HTR-8/SVneo (cell line): ENCODE results near the gene ATF7.
"Not testable (repeated sequence)": the region's sequence is repeated elsewhere in the genome, so short reads cannot be mapped to it uniquely, and the experiment has no call there.

Experiments used
- DNase-seq: peaks from one replicate; pipeline ENCODE4 v3.0.0; 2011; ENCODE audit warnings: low spot score, mixed read lengths; ENCODE audit not compliant: insufficient read length
- FAIRE-seq: peaks from 2 replicates; lab custom pipeline; 2011; peaks lifted over from hg19 to GRCh38; lab: Jason Lieb, UNC

Gene ATF7

GRCh38 chr12:53600490-53601295 lies 25.5 kb downstream of the ATF7 start:
- FAIRE-seq (no peak), DNase-seq (no peak)

GRCh38 chr12:53599579-53599978 lies 26.6 kb downstream of the ATF7 start:
- no peak for FAIRE-seq
- DNase-seq, result no peak

GRCh38 chr12:53598971-53599370 lies 27.2 kb downstream of the ATF7 start:
- DNase-seq, FAIRE-seq: not testable (repeated sequence)

GRCh38 chr12:53596920-53597363 lies 29.2 kb downstream of the ATF7 start:
- FAIRE-seq, result no peak

GRCh38 chr12:53594897-53595615 lies 31.1 kb downstream of the ATF7 start:
- DNase-seq (no peak), FAIRE-seq (no peak)

More at GRCh38 chr12:53596920-53597363, 29.2 kb downstream of the ATF7 start:
- DNase-seq, result no peak

- DNase-seq (no peak), FAIRE-seq (no peak)
Measured at GRCh38 chr12:53593707-53594106, 32.5 kb downstream of the ATF7 start.

GRCh38 chr12:53593031-53593430 lies 33.2 kb downstream of the ATF7 start:
- FAIRE-seq (no peak), DNase-seq (no peak)

- no peak for DNase-seq
- FAIRE-seq, result no peak
Measured at GRCh38 chr12:53592426-53592825, 33.8 kb downstream of the ATF7 start.

- no peak for DNase-seq
- no peak for FAIRE-seq
Measured at GRCh38 chr12:53591301-53592206, 34.6 kb downstream of the ATF7 start.

- no peak for DNase-seq
- FAIRE-seq, result no peak
Measured at GRCh38 chr12:53590652-53591051, 35.5 kb downstream of the ATF7 start.

GRCh38 chr12:53589915-53590314 lies 36.3 kb downstream of the ATF7 start:
- DNase-seq, result no peak
- no peak for FAIRE-seq

GRCh38 chr12:53589423-53589822 lies 36.8 kb downstream of the ATF7 start:
- DNase-seq, result no peak
- FAIRE-seq, result no peak

GRCh38 chr12:53588123-53588522 lies 38.1 kb downstream of the ATF7 start:
- DNase-seq, result no peak
- no peak for FAIRE-seq

GRCh38 chr12:53586745-53587144 lies 39.4 kb downstream of the ATF7 start:
- DNase-seq (no peak), FAIRE-seq (no peak)

GRCh38 chr12:53585448-53586125 lies 40.6 kb downstream of the ATF7 start:
- no peak for DNase-seq
- no peak for FAIRE-seq

- DNase-seq (no peak), FAIRE-seq (no peak)
Measured at GRCh38 chr12:53579545-53579955, 46.6 kb downstream of the ATF7 start.

GRCh38 chr12:53578783-53579182 lies 47.4 kb downstream of the ATF7 start:
- no peak for DNase-seq
- FAIRE-seq, result no peak

GRCh38 chr12:53577941-53578352 lies 48.2 kb downstream of the ATF7 start:
- no peak for FAIRE-seq

GRCh38 chr12:53575502-53576249 lies 50.5 kb downstream of the ATF7 start:
- FAIRE-seq (no peak), DNase-seq (peak; percentile 41)

More at GRCh38 chr12:53577941-53578352, 48.2 kb downstream of the ATF7 start:
- no peak for DNase-seq
